IMR-90 (cell line): Measurements from ENCODE around the gene PDZRN3. TPM values are rescaled to one million over a fixed set of nuclear protein-coding genes. Genes with fewer than 3 reads are reported as not detected.

Experiments used
- ATAC-seq: fragments of 200-7000 bp; cut with Tn5 transposase; 2 replicates; pipeline ENCODE4 v1.9.1; 2020; ENCODE audit warnings: low read depth, mild to moderate bottlenecking, moderate library complexity
- BruUV-seq: library from RNA; stranded (reverse); fragments of 400-500 nt; replicated peaks from 2 replicates; lab custom pipeline; 2021; lab: Mats Ljungman, UMichigan
- CTCF ChIA-PET: fragments of 300-600 bp; formaldehyde crosslinking; extraction: SDS; loops from one replicate; lab custom pipeline; 2021; ENCODE audit warnings: antibody characterized with exemption; lab: Yijun Ruan, JAX
- POLR2A ChIA-PET: fragments of 300-600 bp; sonication (Branson Sonifier 250); formaldehyde crosslinking; loops from one replicate; lab custom pipeline; 2022; ENCODE audit warnings: antibody characterized with exemption; ENCODE audit not compliant: unreplicated experiment; lab: Charles Lee
- DNase-seq: peaks from one replicate; pipeline ENCODE4 v3.0.0; 2013
- H2AFZ ChIP-seq: replicated peaks from 2 replicates; pipeline ENCODE3; 2013; ENCODE audit warnings: low read length, mild to moderate bottlenecking; ENCODE audit not compliant: poor library complexity
- H2AK5ac ChIP-seq: 2 replicates; pipeline ENCODE4 v1.6.1; 2013; ENCODE audit warnings: low read depth, low read length, inconsistent platforms
- H2AK9ac ChIP-seq: replicated peaks from 2 replicates; pipeline ENCODE3; 2013; ENCODE audit warnings: mild to moderate bottlenecking, low read depth, low read length, moderate library complexity; ENCODE audit not compliant: poor library complexity
- H2BK120ac ChIP-seq: 2 replicates; pipeline ENCODE4 v1.6.1; 2013; ENCODE audit warnings: low read depth, low read length, inconsistent platforms
- H2BK15ac ChIP-seq: 3 replicates; pipeline ENCODE4 v1.6.1; 2013; ENCODE audit warnings: low read depth, low read length, inconsistent platforms
- H2BK20ac ChIP-seq: 2 replicates; pipeline ENCODE4 v1.6.1; 2013; ENCODE audit warnings: low read depth, mild to moderate bottlenecking, inconsistent platforms, low read length, moderate library complexity
- H2BK5ac ChIP-seq: 2 replicates; pipeline ENCODE4 v1.6.1; 2013; ENCODE audit warnings: mild to moderate bottlenecking, low read depth, low read length, inconsistent platforms; ENCODE audit not compliant: poor library complexity, severe bottlenecking
- H3K14ac ChIP-seq: replicated peaks from 2 replicates; pipeline ENCODE4 v1.6.1; 2013; ENCODE audit warnings: low read depth, low read length, inconsistent platforms
- H3K18ac ChIP-seq: 2 replicates; pipeline ENCODE4 v1.6.1; 2013; ENCODE audit warnings: low read depth, low read length, control low read depth
- H3K23ac ChIP-seq: 2 replicates; pipeline ENCODE4 v1.6.1; 2013; ENCODE audit warnings: low read depth, low read length, inconsistent platforms
- H3K27ac ChIP-seq: 2 replicates; pipeline ENCODE4 v1.5.1; 2013; ENCODE audit warnings: mild to moderate bottlenecking, control low read depth, low read length; ENCODE audit not compliant: insufficient read depth
- H3K27me3 ChIP-seq: 2 replicates; pipeline ENCODE4 v1.6.1; 2013; ENCODE audit warnings: low read length; ENCODE audit not compliant: control insufficient read depth, insufficient read depth
- H3K36me3 ChIP-seq: 2 replicates; pipeline ENCODE4 v1.6.1; 2013; ENCODE audit warnings: low read length, mixed read lengths; ENCODE audit not compliant: control insufficient read depth, insufficient read depth
- H3K4ac ChIP-seq: 2 replicates; pipeline ENCODE4 v1.6.1; 2013; ENCODE audit warnings: low read depth, low read length, inconsistent platforms
- H3K4me1 ChIP-seq: 2 replicates; pipeline ENCODE4 v1.6.1; 2013; ENCODE audit warnings: low read length, mixed read lengths; ENCODE audit not compliant: control insufficient read depth, insufficient read depth
- H3K4me2 ChIP-seq: 2 replicates; pipeline ENCODE4 v1.6.1; 2013; ENCODE audit warnings: low read depth, mild to moderate bottlenecking, control low read depth, low read length, moderate library complexity
- H3K4me3 ChIP-seq: 2 replicates; pipeline ENCODE4 v1.5.1; 2013; ENCODE audit warnings: low read depth, mild to moderate bottlenecking, control low read depth, low read length, moderate library complexity; ENCODE audit not compliant: insufficient read depth
- H3K56ac ChIP-seq: 2 replicates; pipeline ENCODE4 v1.6.1; 2013; ENCODE audit warnings: low read length, inconsistent platforms; ENCODE audit not compliant: insufficient read depth; ENCODE audit errors: extremely low read depth
- H3K79me1 ChIP-seq, 2 experiments: 2 replicates each; pipeline ENCODE4 v1.6.1; 2013; ENCODE audit warnings: low read length in 2 of 2, inconsistent platforms in 1 of 2, low read depth in 1 of 2
- H3K9ac ChIP-seq: 2 replicates; pipeline ENCODE4 v1.6.1; 2013; ENCODE audit warnings: low read depth, low read length, control low read depth
- H3K9me1 ChIP-seq: 2 replicates; pipeline ENCODE4 v1.6.1; 2013; ENCODE audit warnings: low read length, inconsistent platforms; ENCODE audit not compliant: insufficient read depth
- H3K9me3 ChIP-seq: 2 replicates; pipeline ENCODE4 v1.6.1; 2013; ENCODE audit warnings: low read length; ENCODE audit not compliant: control insufficient read depth, insufficient read depth
- H4K20me1 ChIP-seq: 2 replicates; pipeline ENCODE4 v1.6.1; 2013; ENCODE audit warnings: low read length, inconsistent platforms; ENCODE audit not compliant: insufficient read depth
- H4K5ac ChIP-seq: 2 replicates; pipeline ENCODE4 v1.6.1; 2013; ENCODE audit warnings: mild to moderate bottlenecking, low read depth, low read length, control low read depth
- H4K8ac ChIP-seq, 2 experiments: 2 replicates each; pipeline ENCODE4 v1.6.1; 2013; ENCODE audit warnings: low read depth in 2 of 2, low read length in 2 of 2, control low read depth in 1 of 2, inconsistent platforms in 1 of 2
- H4K91ac ChIP-seq: 2 replicates; pipeline ENCODE4 v1.6.1; 2013; ENCODE audit warnings: low read depth, low read length, inconsistent platforms; ENCODE audit not compliant: insufficient read depth
- FOS ChIP-seq: fragments of 150-350 bp; IDR thresholded peaks from 2 replicates; pipeline ENCODE4 v1.6.1; 2016; ENCODE audit warnings: low read depth, low read length
- MAFK ChIP-seq: IDR thresholded peaks from 2 replicates; pipeline ENCODE4 v1.6.1; 2012; ENCODE audit warnings: low read depth, low read length, improper control_type of control experiment
- MXI1 ChIP-seq: IDR thresholded peaks from 2 replicates; pipeline ENCODE4 v1.6.1; 2012; ENCODE audit warnings: low read depth, mild to moderate bottlenecking, low read length, moderate library complexity, borderline replicate concordance
- NFE2L2 ChIP-seq: fragments of 150-350 bp; IDR thresholded peaks from 2 replicates; pipeline ENCODE4 v1.6.1; 2016; ENCODE audit warnings: low read depth, mild to moderate bottlenecking, low read length
- SMC3 ChIP-seq: fragments of 150-350 bp; IDR thresholded peaks from 2 replicates; pipeline ENCODE4 v1.6.1; 2016; ENCODE audit warnings: low read depth, mild to moderate bottlenecking, antibody characterized with exemption, low read length, moderate library complexity
- USF2 ChIP-seq: fragments of 150-350 bp; IDR thresholded peaks from 2 replicates; pipeline ENCODE4 v1.6.1; 2017; ENCODE audit warnings: mild to moderate bottlenecking, antibody characterized with exemption, low read length, low read depth
- WGBS, 2 experiments: methylation state at CpG; one replicate each; pipeline versions ENCODE4 v1.1.5 to v1.1.7; 2013; ENCODE audit warnings: missing lambda C conversion rate in 2 of 2; ENCODE audit not compliant: insufficient read length in 1 of 2; ENCODE audit errors: extremely low coverage in 2 of 2; 5-methylcytosine and 5-hydroxymethylcytosine counted together
- dilution Hi-C: fragments of 300-500 bp; cut with HindIII; formaldehyde crosslinking; loops from one replicate; pipeline ENCODE4 v1.14.3; 2018; ENCODE audit warnings: low sequenced_read_pairs; ENCODE audit not compliant: unreplicated experiment
- in situ Hi-C: fragments of 300-500 bp; cut with MboI; formaldehyde crosslinking; loops from 3 replicates; pipeline ENCODE4 v1.14.3; 2019; ENCODE audit warnings: low sequenced_read_pairs, inconsistent platforms, mixed read lengths
- intact Hi-C: fragments of 100-400 bp; cut with micrococcal nuclease; formaldehyde crosslinking; loops from 2 replicates; pipeline ENCODE4 v1.10.0; 2022
- polyA plus RNA-seq, 3 experiments: library from polyadenylated mRNA; depleted of rRNA; stranded (reverse); fragments of >200 nt; gene quantifications; 2 replicates each; pipeline ENCODE4 v1.2.3, GENCODE V29; 2012; ENCODE audit warnings: low replicate concordance in 1 of 3
- total RNA-seq: library from RNA; depleted of rRNA; stranded (reverse); fragments of >200 nt; gene quantifications from 2 replicates; pipeline ENCODE4 v1.2.3, GENCODE V29; 2012
- TF ChIP-seq, protein P1 (sequence below): fragments of 150-350 bp; IDR thresholded peaks from 2 replicates; pipeline ENCODE4 v1.6.1; 2016; ENCODE audit warnings: low read depth, mild to moderate bottlenecking, low read length, moderate library complexity, borderline replicate concordance

PDZRN3 gene
- total and polyA plus RNA-seq, 2 of the 4 experiments (the other 2 are of a cell fraction): 9.4 to 17.0 TPM

- Histone ChIP-seq H2BK20ac (no peak overlapping the region), H3K4me2 (peak overlapping the region; percentile 37), H3K27me3 (no peaks in the 10 kb centered on the region), H3K4me1 (peaks cover 8% of the 10 kb centered on the region), H3K79me1 (peaks cover 8 to 10% of the 10 kb centered on the region in 2 experiments; a peak in 1 of 4 replicates), H2BK15ac (no peak overlapping the region), H3K23ac (no peak overlapping the region), H4K91ac (no peak overlapping the region), H2BK5ac (peak overlapping the region; percentile 28), H4K5ac (no peak overlapping the region), H2AK9ac (no peak overlapping the region), H2AK5ac (no peak overlapping the region), H3K36me3 (no peaks in the 10 kb centered on the region), H3K18ac (no peak overlapping the region; the same call in 1 of the 2 replicates), H2AFZ (no peak overlapping the region), H3K56ac (no peak overlapping the region), H4K20me1 (no peaks in the 10 kb centered on the region), H3K4ac (no peak overlapping the region), H3K14ac (no peak overlapping the region), H4K8ac (no peak overlapping the region), H3K9me3 (no peaks in the 10 kb centered on the region), H3K9me1 (no peaks in the 10 kb centered on the region; the same call in 1 of the 2 replicates), H3K27ac (peak overlapping the region; percentile 31; the same call in 1 of the 2 replicates), H3K9ac (no peak overlapping the region), H2BK120ac (no peak overlapping the region), H3K4me3 (no peak overlapping the region)
- intact Hi-C loops: no loop called here
- CTCF ChIA-PET: interaction anchor here (0.7 kb wide), 1 partner anchor 323 kb away, joined by 3 read pairs; no protein-coding TSS in a partner anchor
- in situ Hi-C loops: loop anchor here (5.0 kb wide), 1 partner anchor 36 kb away; no protein-coding TSS in a partner anchor
- dilution Hi-C loops: no loop called here
- ATAC-seq: peak; percentile 63
- WGBS, 2 experiments: no CpG with 5 or more reads among the region's 4 CpGs
- peak; percentile 72 for DNase-seq
- BruUV-seq: no TSS peak
- POLR2A ChIA-PET: no interaction called here
- TF ChIP-seq SMC3: no peak
- TF ChIP-seq FOS: no peak
- peak; percentile 73 for TF ChIP-seq NFE2L2
- TF ChIP-seq, protein P1, sequence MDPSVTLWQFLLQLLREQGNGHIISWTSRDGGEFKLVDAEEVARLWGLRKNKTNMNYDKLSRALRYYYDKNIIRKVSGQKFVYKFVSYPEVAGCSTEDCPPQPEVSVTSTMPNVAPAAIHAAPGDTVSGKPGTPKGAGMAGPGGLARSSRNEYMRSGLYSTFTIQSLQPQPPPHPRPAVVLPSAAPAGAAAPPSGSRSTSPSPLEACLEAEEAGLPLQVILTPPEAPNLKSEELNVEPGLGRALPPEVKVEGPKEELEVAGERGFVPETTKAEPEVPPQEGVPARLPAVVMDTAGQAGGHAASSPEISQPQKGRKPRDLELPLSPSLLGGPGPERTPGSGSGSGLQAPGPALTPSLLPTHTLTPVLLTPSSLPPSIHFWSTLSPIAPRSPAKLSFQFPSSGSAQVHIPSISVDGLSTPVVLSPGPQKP: no peak
- TF ChIP-seq USF2: no peak
- TF ChIP-seq MXI1: no peak
- 0 out of 2 replicates have a peak, but pooled peaks have one; percentile 2 for TF ChIP-seq MAFK
These were observed 163.2 kb downstream of the PDZRN3 start for GRCh38 chr3:73461547-73461946.
